Fibroblast of the aortic adventitia (primary cell): ENCODE data around the gene S100A11. TPM values are rescaled to one million over a fixed set of nuclear protein-coding genes. Genes with fewer than 3 reads are reported as not detected.

ENCODE experiments used
- DNase-seq: peaks from one replicate; pipeline ENCODE4 v3.0.0-alpha.2; 2010; ENCODE audit warnings: low read depth
- H3K4me3 ChIP-seq: 2 replicates; pipeline ENCODE4 v1.5.1; 2011; ENCODE audit warnings: low read depth, mild to moderate bottlenecking, control low read depth, low read length, moderate library complexity
- CTCF ChIP-seq: IDR thresholded peaks from 2 replicates; pipeline ENCODE4 v1.5.1; 2011; ENCODE audit warnings: mild to moderate bottlenecking, low read length, control low read depth, inconsistent platforms; ENCODE audit not compliant: insufficient read depth
- total RNA-seq: library from RNA; depleted of rRNA; stranded (reverse); fragments of >200 nt; gene quantifications from 2 replicates; pipeline ENCODE4 v1.2.3, GENCODE V29; 2012; ENCODE audit warnings: low replicate concordance

S100A11 gene
- total RNA-seq, 1 donor, result 381 TPM

DNA sequence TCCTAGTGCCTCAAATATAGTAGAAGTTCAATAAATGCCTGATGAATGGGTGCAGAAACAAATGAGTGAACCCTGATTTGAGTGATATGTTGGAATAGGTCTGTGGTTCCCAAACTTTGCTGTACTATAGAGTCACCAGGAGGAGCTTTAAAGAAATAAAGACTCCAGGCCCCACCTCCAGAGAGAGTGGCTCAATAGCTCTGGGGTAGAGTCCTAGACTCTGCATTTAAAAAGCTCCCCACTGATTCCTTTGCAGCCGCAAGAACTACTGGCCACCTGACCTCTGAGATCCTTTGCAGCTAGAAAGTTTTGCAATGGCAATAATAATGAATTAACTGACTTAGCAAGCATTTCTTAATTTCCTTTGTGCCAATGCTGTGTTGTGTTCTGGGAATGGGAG is 31.1 kb upstream of the S100A11 start:
- H3K4me3 ChIP-seq, result no peak overlapping the region
- no peak for TF ChIP-seq CTCF
- no peak for DNase-seq

- H3K4me3 ChIP-seq, result no peak overlapping the region
- no peak for TF ChIP-seq CTCF
- DNase-seq, result no peak
Observed at GRCh38 chr1:152067150-152067549, 30.3 kb upstream of the S100A11 start.

DNA sequence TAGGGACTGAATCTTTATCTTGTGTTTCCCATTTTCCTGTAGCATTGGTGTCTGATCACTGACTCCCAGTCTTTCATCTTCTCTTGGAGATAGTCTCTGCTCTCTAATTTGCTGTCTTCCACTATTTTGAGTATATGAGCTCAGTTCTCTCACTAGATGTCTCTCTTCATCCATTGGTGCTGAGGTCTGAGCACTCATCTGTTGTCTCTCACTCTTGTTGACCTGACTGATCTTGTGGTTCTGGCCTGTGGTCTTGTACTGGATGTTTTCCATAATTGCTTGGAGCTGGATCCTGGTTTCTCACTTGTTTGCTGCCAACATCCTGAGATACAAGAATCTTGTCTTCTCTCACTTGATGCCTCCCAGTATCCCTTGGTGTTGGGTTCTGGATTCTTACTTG is 25.1 kb upstream of the S100A11 start:
- no peak overlapping the region for H3K4me3 ChIP-seq
- DNase-seq, result no peak
- TF ChIP-seq CTCF, result no peak

DNA sequence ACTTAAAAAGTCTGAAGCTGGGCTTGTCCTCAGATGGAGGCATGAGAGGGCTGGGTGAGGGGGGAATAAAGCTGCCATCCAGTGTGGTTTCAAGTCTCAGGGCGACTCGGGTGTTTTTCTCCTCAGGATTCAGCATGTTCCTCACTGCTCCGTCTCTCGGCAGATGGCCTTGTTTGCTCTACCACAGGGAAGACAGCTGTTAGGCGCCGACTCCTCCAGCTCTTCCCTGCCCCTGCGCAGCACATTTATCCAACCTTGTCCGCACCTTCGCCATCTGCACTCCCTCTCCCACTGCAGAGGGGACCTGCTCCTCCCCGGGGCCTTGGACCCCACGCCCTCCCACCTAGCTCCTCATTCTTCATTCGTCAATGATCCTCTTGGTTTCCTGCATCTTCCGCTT is 16.6 kb upstream of the S100A11 start:
- TF ChIP-seq CTCF, result no peak
- DNase-seq, result no peak
- H3K4me3 ChIP-seq, result no peak overlapping the region

DNA sequence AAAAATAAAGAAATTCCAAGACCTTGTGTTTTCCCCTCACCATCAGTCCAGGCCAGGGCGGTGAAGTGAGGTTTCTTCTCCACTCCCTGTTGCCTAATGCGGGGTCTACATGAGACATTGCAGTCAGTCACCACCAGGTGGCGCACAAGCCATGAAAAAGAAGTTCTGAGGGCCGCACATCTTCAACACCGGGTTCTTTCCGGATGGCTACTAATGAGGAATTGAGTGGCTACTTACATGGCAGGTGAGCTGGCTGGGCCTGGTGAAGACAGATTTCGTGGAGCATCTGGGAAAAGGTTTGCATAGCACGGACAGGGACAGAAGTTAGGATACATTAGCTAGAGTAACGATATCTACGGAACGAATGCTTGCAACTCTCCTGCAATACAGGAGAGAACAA is 15.8 kb upstream of the S100A11 start:
- H3K4me3 ChIP-seq, result no peak overlapping the region
- DNase-seq, result peak; percentile 84
- peak; percentile 89 for TF ChIP-seq CTCF

GRCh38 chr1:152050886-152051675 is 14.3 kb upstream of the S100A11 start:
- DNase-seq, result peak; percentile 23
- no peak for TF ChIP-seq CTCF

More at GRCh38 chr1:152050886-152051675, 14.3 kb upstream of the S100A11 start:
- no peak overlapping the region for H3K4me3 ChIP-seq
